Measurements from ENCODE around the gene UBL4B.

UBL4B gene

GRCh38 chr1:110161849-110162248 lies 49.6 kb downstream of the UBL4B start:
- H3K27me3 ChIP-seq (ENCODE audit: low read length) = no peaks in the 10 kb centered on the region
- no peak overlapping the region for H3K27ac ChIP-seq (ENCODE audit: low read depth, low read length)
- no peaks in the 10 kb centered on the region for H4K20me1 ChIP-seq (ENCODE audit: low read depth, low read length)
- TF ChIP-seq CTCF (IDR thresholded peaks at IDR 0.05; ENCODE audit: insufficient read depth, low read length, poor library complexity, severe bottlenecking) (no peak), EZH2phosphoT487 (conservative IDR thresholded peaks at IDR 0.05; ENCODE audit: low read length) (no peak)
- H3K4me2 ChIP-seq (ENCODE audit: low read depth, low read length, poor library complexity, severe bottlenecking) = no peak overlapping the region
- no peaks in the 10 kb centered on the region for H3K9me3 ChIP-seq (ENCODE audit: insufficient read depth, low read length)
- H3K79me2 ChIP-seq (ENCODE audit: insufficient read depth, low read length) = no peaks in the 10 kb centered on the region
- H3K36me3 ChIP-seq (ENCODE audit: low read length) = no peaks in the 10 kb centered on the region
- no peaks in the 10 kb centered on the region for H3F3A ChIP-seq (ENCODE audit: insufficient read depth)
- no peak overlapping the region for H2AFZ ChIP-seq (ENCODE audit: low read depth, low read length, severe bottlenecking)
- H3K9ac ChIP-seq (ENCODE audit: low read length) = no peak overlapping the region
- no peaks in the 10 kb centered on the region for H3K9me2 ChIP-seq (replicated peaks; ENCODE audit: insufficient read depth, low read length)
- H3K4me3 ChIP-seq (ENCODE audit: insufficient read depth, low read length, poor library complexity, severe bottlenecking) = no peak overlapping the region

Data from SU-DHL-6 (cell line).